ENCODE measurements around the gene SPATA46.

- TF ChIP-seq CTCF (conservative IDR thresholded peaks at IDR 0.05; ENCODE audit: low read depth in 2 of 2) = no peak
- TF ChIP-seq POLR2AphosphoS5 (IDR thresholded peaks at IDR 0.05; ENCODE audit: low read depth) = no peak
- TF ChIP-seq REST (IDR thresholded peaks at IDR 0.05; ENCODE audit: unreplicated experiment) = no peak
- no peak for TF ChIP-seq EZH2 (IDR thresholded peaks at IDR 0.05; ENCODE audit: low read depth, unreplicated experiment)
- TF ChIP-seq EZH2phosphoT487 (IDR thresholded peaks at IDR 0.05; ENCODE audit: unreplicated experiment) = no peak
- no peak for TF ChIP-seq ZNF114 (CRISPR knock-in tag; IDR thresholded peaks at IDR 0.05)
- no peak for TF ChIP-seq CREB1 (CRISPR knock-in tag; IDR thresholded peaks at IDR 0.05; ENCODE audit: low read depth)
- TF ChIP-seq ZNF331 (CRISPR knock-in tag; IDR thresholded peaks at IDR 0.05; ENCODE audit: low read depth) = no peak
- TF ChIP-seq ETS1 (IDR thresholded peaks at IDR 0.05) = no peak
These were observed 6.4 kb upstream of the SPATA46 start for GRCh38 chr1:162383091-162383490.
